Activated T-helper 2 cell treated with anti-CD3 and anti-CD28 coated beads, Interferon-gamma antibody, Interleukin-2, Interleukin-4, amounts not matched to agents 10 μg/mL and 5 μg/mL and 100 μg/mL, durations not matched to agents 14 hours and 24 hours and 36 hours (primary cell): ENCODE data around the gene SPSB4. TPM values are rescaled to one million over a fixed set of nuclear protein-coding genes. Genes with fewer than 3 reads are reported as not detected.

ENCODE experiments used
- DNase-seq: peaks from one replicate; pipeline ENCODE4 v3.0.0; 2021; ENCODE audit warnings: low spot score
- H3K27ac Mint-ChIP-seq: one replicate; pipeline ENCODE4 v1.8.0; 2021; ENCODE audit warnings: mixed read lengths
- H3K27me3 Mint-ChIP-seq: one replicate; pipeline ENCODE4 v1.8.0; 2021; ENCODE audit warnings: low read depth, mixed read lengths
- H3K36me3 Mint-ChIP-seq: one replicate; pipeline ENCODE4 v1.8.0; 2021; ENCODE audit warnings: low read depth, mixed read lengths
- H3K4me1 Mint-ChIP-seq: one replicate; pipeline ENCODE4 v1.8.0; 2021; ENCODE audit warnings: low read depth, mixed read lengths
- H3K4me3 Mint-ChIP-seq: one replicate; pipeline ENCODE4 v1.8.0; 2021; ENCODE audit warnings: low read depth, mild to moderate bottlenecking, moderate library complexity, mixed read lengths
- H3K9me3 Mint-ChIP-seq: one replicate; pipeline ENCODE4 v1.8.0; 2021; ENCODE audit warnings: mixed read lengths
- intact Hi-C: fragments of 100-400 bp; cut with micrococcal nuclease; formaldehyde crosslinking; loops from one replicate; pipeline ENCODE4 v1.15.1; 2023
- total RNA-seq: library from RNA; stranded (reverse); gene quantifications from 2 replicates; pipeline ENCODE4 v1.2.3, GENCODE V29; 2022

SPSB4 gene
- total RNA-seq, 1 donor from 2014 or later, result not detected

DNA sequence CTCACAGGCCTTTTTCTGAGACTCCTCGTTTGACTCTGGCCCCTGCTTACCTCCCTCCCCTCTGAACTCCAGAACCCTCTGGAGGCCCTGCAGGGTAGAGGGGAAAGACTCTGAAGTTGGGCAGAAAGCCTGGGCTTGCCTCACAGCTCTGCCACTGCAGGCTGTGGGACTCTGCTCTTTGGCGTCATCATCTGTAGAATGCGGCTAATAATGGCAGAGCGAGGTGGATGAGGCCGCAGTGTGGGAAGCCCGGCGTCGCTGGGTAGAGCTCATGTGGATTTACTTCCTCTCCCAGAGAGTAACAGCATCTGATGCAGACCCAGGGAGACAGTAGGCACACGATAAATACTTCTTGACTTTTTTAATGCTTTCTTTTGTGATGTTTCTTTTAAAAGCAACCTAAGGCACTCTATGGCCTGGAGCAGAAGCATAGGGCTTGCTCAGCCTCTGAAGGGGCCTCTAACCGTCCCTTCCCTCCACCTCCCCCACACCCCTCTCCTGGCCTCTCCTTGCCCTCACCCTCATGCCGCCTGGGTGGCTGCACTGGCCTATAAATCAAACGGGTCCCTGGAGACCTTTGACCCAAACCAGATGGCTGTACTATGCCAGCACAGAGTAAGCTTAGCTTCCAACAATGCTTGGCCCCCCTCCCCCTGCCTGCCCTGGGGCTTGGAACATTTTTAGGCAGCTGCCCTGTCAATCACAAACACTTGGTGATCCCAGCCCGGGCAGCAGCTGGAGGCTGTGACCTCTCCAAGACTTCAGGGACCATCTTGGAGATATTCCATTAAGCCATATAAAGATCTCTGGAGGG lies 32.9 kb downstream of the SPSB4 start:
- Mint-ChIP-seq H3K4me1 (no peaks in the 10 kb centered on the region), H3K27ac (no peak overlapping the region), H3K27me3 (peaks cover 3% of the 10 kb centered on the region), H3K36me3 (no peaks in the 10 kb centered on the region), H3K4me3 (no peak overlapping the region), H3K9me3 (no peaks in the 10 kb centered on the region)
- DNase-seq, result no peak
- intact Hi-C loops, result no loop called here

DNA sequence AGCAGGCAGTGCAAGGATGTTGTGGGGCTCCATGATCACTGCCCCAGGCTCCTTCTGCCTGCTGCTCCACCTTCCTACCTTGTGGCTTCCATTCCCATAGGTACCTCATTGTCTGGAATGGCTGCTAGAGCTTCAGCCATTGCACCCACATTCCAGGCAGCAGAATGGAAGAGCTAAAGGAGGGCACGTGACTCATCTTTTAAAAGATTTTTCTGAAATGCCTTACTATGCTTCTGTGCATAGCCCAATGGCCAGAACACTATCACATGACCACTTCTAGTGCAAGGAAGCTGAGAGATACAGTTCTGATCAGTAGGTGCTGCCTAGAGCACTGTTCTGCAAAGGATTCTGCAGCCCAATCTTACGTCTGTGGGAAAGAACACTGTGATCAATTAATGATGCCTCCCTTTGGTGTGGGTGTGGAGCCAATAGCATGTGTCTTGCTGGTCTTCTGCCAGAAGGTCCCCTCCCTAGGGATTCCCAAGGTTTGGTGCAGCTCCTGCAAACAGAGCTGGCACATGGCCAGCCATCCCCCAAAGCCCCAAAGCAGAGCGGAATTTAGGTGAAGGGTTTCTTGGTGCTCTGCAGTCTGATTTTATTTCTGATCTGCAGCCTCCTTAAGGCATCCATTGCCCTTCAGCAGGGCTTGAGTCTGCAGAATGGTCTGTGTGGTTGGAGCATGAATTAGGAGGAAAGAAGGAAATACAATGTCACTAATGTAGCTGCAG lies 34.4 kb downstream of the SPSB4 start:
- intact Hi-C loops, result no loop called here
- Mint-ChIP-seq H3K4me3 (no peak overlapping the region), H3K27ac (no peak overlapping the region), H3K4me1 (peaks cover 2% of the 10 kb centered on the region), H3K9me3 (no peaks in the 10 kb centered on the region), H3K27me3 (peaks cover 9% of the 10 kb centered on the region), H3K36me3 (no peaks in the 10 kb centered on the region)
- no peak for DNase-seq

DNA sequence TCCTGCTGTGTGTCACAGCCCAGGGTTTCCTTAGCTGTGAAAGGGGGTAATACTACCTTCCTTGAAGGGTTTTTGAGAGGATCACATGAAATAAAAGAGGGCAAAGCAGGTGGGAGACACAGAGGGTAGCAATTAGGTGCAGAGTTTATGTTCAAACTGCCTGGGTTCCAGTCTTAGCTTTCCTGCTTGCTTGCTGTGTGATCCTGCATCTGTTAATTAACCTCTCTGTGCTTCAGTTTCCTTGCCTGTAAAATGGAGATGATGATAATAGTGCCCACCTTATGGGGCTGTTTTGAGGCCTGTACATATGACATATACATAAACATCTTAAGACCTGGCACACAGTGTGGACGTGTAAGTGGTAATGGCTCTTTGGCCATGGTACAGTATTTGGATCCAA lies 35.0 kb downstream of the SPSB4 start:
- Mint-ChIP-seq H3K27ac (no peak overlapping the region), H3K4me3 (no peak overlapping the region), H3K4me1 (peaks cover 2% of the 10 kb centered on the region), H3K9me3 (no peaks in the 10 kb centered on the region), H3K36me3 (no peaks in the 10 kb centered on the region), H3K27me3 (peaks cover 9% of the 10 kb centered on the region)
- DNase-seq, result no peak
- intact Hi-C loops, result no loop called here

DNA sequence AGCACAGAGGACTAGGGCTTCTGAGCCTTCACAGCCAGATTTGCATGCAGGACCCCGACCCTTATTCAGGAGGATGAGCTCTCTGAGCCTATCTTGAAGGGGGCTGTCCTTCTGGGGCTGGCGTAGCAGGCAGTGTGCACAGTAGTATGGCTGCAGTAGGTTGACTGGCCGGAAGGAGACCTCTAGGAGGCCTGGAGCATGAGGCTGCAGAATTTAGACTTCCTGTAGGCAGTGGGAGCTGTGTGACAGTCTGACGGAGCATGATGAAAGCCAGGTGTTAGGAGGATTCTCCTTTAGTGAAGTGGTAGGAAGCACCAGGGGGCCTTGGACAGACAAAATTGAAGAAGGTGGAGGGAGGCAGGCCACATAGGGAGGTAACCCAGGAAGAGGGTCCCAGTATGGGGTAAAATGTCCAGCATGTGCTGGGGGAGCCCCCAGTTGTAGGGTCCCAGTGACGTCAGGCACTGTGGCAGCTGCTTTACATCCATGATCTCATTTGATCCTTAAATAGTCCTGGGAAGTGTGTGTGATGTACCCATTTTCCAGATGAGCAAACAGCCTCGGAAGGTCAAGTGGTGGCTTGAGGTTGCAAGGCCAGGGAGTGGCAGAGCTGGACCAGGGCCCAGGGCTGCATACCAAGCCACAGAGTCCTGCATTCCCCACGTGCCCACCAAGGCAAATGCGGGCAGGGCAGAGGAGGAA lies 36.1 kb downstream of the SPSB4 start:
- Mint-ChIP-seq H3K27me3 (peaks cover 9% of the 10 kb centered on the region), H3K4me3 (no peak overlapping the region), H3K27ac (no peak overlapping the region), H3K4me1 (peaks cover 2% of the 10 kb centered on the region), H3K9me3 (no peaks in the 10 kb centered on the region), H3K36me3 (no peaks in the 10 kb centered on the region)
- intact Hi-C loops, result no loop called here
- no peak for DNase-seq

DNA sequence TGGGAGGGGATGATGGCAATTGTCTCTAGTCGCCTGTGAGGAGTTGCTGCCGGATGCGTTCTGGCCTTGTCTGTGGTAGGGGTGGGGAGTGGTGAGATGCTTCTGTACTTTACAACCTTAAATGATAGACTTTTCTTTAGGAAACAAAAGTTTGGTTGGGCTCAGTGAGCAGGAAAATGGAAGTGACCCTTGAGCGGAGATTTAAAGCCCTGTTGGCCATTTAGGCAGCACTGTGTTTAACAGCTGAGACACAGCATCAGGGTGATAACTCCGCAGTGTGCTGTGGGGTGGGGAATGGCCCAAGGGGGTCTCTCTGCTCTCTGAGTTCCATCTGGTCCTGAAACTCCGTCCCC lies 36.6 kb downstream of the SPSB4 start:
- no peak for DNase-seq
- H3K36me3 Mint-ChIP-seq, result no peaks in the 10 kb centered on the region
- intact Hi-C loops, result no loop called here
- peaks cover 9% of the 10 kb centered on the region for H3K27me3 Mint-ChIP-seq
- H3K4me3 Mint-ChIP-seq, result no peak overlapping the region
- H3K4me1 Mint-ChIP-seq, result peaks cover 2% of the 10 kb centered on the region
- H3K27ac Mint-ChIP-seq, result no peak overlapping the region
- H3K9me3 Mint-ChIP-seq, result no peaks in the 10 kb centered on the region

DNA sequence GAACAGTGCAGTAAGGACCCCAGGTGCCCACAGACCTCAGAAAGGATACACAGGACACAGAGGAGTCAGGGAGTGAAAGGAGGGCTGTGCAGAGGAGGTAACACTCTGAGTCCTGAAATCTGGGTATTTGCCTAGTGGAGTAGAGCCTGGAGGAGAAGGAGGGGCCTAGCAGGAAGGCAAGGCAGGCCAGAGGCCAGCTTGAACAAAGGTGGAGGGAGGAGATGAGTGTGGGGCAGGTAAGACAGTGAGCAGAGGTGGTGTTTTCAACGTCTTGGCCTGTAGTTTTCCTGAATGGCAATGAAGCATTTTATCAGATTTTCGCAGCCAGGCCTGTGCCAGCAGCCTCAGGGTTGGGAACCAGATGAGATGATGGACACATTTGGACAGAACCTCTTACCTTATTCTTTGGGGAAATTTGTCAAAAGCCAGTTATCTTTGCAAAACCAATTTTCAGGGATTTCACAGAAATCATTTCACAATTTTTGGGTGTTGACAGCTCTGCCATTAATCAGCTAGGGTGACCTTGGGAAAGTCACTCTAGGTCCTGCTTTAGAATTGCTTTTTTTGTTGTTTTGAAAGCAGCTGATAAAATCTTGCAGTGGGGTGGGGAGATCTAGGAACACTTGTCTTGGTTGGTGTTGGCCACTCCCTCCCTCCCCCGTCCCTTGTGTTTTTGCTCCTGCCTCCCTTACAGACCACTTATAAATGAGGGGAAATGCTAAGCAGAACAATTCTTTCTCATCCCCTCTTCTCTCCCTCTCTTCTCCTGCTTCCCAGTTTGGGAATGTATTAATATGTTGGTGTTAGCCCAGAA lies 38.4 kb downstream of the SPSB4 start:
- no peak overlapping the region for H3K27ac Mint-ChIP-seq
- no peak for DNase-seq
- H3K27me3 Mint-ChIP-seq, result peaks cover 9% of the 10 kb centered on the region
- H3K36me3 Mint-ChIP-seq, result no peaks in the 10 kb centered on the region
- H3K4me3 Mint-ChIP-seq, result no peak overlapping the region
- H3K4me1 Mint-ChIP-seq, result peaks cover 2% of the 10 kb centered on the region
- no peaks in the 10 kb centered on the region for H3K9me3 Mint-ChIP-seq
- intact Hi-C loops, result no loop called here

DNA sequence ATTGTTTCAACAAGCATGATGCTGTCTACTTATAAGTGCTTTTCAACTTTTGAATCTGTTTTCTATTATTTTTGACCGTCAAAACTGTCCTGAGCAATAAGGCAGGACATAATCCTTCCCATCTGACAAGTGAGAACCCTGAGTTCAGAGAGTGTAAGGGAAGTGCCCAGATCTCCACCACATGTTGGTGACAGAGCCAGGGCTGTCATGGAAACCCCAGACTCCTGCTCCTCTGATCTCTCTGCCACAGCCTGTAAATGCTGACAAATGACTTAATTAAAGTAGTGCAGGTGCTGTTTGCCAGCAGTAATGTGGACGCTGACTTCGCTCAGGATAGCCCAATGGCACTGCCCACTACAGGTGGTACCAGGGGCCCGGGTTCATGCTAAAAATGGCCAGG lies 40.3 kb downstream of the SPSB4 start:
- peaks cover 6% of the 10 kb centered on the region for H3K27me3 Mint-ChIP-seq

DNA sequence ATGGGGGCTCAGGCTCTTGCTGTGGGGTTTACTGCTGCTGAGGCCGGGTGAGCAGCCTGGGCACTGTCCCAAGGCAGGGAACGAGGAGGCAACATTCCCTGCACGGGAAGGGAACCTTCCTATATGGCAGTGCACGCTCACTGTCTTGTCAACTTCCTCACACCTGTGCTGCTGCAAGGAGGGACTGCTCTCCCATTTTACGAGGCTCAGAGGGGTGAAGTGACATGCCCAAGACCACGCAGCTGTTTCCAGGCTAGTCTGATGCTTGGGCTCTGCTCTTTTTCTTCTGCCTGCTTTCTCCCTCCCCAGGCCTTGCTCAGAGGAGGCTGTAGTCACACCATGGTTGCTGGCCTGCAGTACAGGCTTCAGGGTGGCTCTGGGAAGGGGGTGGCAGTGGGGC lies 41.5 kb downstream of the SPSB4 start:
- H3K36me3 Mint-ChIP-seq, result no peaks in the 10 kb centered on the region
- no peaks in the 10 kb centered on the region for H3K9me3 Mint-ChIP-seq
- intact Hi-C loops, result no loop called here
- peaks cover 2% of the 10 kb centered on the region for H3K4me1 Mint-ChIP-seq
- no peak overlapping the region for H3K4me3 Mint-ChIP-seq
- DNase-seq, result no peak
- peaks cover 6% of the 10 kb centered on the region for H3K27me3 Mint-ChIP-seq
- no peak overlapping the region for H3K27ac Mint-ChIP-seq

More for the DNA sequence above, 40.3 kb downstream of the SPSB4 start:
- Mint-ChIP-seq H3K4me1 (peaks cover 2% of the 10 kb centered on the region), H3K27ac (no peak overlapping the region), H3K36me3 (no peaks in the 10 kb centered on the region), H3K9me3 (no peaks in the 10 kb centered on the region), H3K4me3 (no peak overlapping the region)
- no peak for DNase-seq
- intact Hi-C loops, result no loop called here

DNA sequence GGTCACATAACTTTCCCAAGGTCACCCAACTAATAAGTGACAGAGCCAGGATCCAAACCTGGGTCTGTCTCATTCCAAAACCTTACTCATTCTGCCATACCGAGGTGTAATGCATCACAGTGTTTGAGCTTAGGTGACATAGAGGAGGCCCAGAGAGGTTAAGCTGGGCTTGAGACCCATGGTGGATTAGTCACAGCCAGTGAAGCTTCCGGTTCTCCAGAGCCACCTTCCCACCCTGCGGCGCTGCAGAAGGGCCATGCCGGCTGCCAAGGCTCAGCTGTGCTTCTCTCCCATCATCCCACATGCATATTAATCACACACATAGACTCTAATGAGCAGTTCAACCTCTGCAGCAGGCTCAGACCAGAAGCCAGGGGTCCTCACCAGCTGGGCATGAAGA lies 42.2 kb downstream of the SPSB4 start:
- intact Hi-C loops, result no loop called here
- Mint-ChIP-seq H3K4me3 (no peak overlapping the region), H3K36me3 (no peaks in the 10 kb centered on the region), H3K9me3 (no peaks in the 10 kb centered on the region), H3K27me3 (peaks cover 6% of the 10 kb centered on the region), H3K4me1 (peaks cover 2% of the 10 kb centered on the region), H3K27ac (no peak overlapping the region)
- DNase-seq, result no peak

DNA sequence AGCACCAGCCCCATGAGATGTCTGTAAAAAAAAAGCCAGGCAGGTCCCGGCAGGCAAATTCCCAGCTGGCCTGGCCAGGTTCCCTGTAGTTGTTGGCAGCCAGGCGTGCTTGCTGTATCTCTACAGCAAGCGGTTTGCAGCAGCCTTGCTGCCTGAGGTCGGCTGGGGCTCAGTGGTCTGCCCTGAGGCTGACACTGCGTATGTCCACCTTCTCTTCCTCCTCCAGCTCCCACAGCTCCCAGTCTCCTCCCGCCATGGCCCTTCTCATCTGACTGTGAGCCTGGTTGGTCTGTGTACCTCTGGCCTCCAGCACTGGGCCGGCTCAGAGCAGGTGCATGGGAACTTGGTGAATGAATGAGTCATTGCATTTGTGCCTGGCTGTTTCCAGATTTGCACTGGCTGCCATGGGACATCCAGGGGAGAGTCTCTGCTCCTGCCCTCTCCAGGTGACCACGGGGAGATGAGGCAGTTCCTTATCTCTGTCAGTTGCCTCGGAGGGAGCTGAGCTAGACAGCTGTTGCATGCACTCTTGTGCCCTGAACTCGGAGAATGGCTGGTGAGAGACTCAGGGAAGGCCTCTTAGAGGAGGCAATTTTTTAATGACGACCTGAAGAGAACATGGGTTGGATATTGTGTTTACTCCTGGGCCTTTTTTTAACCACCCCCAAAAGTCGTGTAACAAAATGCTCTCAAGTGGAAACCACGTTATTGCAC lies 43.0 kb downstream of the SPSB4 start:
- intact Hi-C loops, result no loop called here
- Mint-ChIP-seq H3K4me3 (no peak overlapping the region), H3K9me3 (no peaks in the 10 kb centered on the region), H3K36me3 (no peaks in the 10 kb centered on the region), H3K27ac (no peak overlapping the region), H3K27me3 (peaks cover 6% of the 10 kb centered on the region), H3K4me1 (peaks cover 2% of the 10 kb centered on the region)
- no peak for DNase-seq

DNA sequence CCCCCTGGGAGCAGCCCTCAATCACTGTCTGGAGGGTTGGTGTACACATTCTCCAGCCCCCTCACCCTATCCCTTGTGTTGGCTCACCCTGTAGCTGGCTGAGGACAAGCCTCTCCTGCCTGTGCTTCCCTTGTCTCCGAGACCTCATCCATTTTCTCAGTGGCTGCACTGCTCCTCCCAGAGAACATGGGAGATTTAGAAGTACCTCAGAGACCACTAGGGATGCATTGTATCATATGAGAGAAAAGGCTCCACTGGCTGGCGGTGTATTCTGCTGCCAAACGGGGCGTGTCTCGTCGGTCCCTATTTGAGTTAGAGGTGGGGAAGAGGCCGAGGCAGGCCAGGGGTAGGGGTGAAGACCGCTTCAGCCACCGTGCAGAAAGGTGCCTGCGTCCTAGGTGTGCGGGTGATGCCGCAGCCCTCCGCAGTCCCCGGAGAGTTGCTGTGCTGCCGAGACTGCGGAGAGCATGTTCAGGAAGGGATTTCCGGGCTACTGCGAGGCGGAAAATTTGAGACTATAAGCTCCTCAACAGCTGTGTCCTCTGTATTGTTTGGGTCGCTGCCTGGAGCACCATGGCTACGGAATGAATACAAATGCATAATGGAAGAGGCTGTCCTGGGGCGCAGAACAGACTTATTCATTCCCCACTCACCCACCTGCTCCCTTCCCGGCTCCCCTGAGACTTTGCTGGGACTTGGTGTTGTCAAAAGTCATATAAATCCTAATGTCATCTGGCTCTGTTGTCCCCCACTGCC lies 43.8 kb downstream of the SPSB4 start:
- Mint-ChIP-seq H3K4me3 (no peak overlapping the region), H3K36me3 (no peaks in the 10 kb centered on the region), H3K27me3 (peaks cover 5% of the 10 kb centered on the region), H3K27ac (no peak overlapping the region), H3K4me1 (peaks cover 2% of the 10 kb centered on the region), H3K9me3 (no peaks in the 10 kb centered on the region)
- intact Hi-C loops, result no loop called here
- no peak for DNase-seq
